CD4-positive, alpha-beta T cell treated with Interleukin-4 for 4 hours (primary cell): ENCODE measurements around the gene HDAC4.

ENCODE experiments used
- DNase-seq: peaks from one replicate; pipeline ENCODE4 v3.0.0-alpha.2; 2020

Gene HDAC4

GRCh38 chr2:239305771-239306170 lies 95.0 kb downstream of the HDAC4 start:
- DNase-seq: no peak

- DNase-seq: no peak
These were observed 95.6 kb downstream of the HDAC4 start for GRCh38 chr2:239305222-239305575.

- no peak for DNase-seq
These were observed 96.1 kb downstream of the HDAC4 start for GRCh38 chr2:239304533-239305221.

- DNase-seq: no peak
These were observed 96.9 kb downstream of the HDAC4 start for GRCh38 chr2:239303711-239304532.

- no peak for DNase-seq
These were observed 97.8 kb downstream of the HDAC4 start for GRCh38 chr2:239302808-239303557.

GRCh38 chr2:239302083-239302807 lies 98.6 kb downstream of the HDAC4 start:
- DNase-seq: no peak

- DNase-seq: no peak
These were observed 99.7 kb downstream of the HDAC4 start for GRCh38 chr2:239300871-239301735.

- no peak for DNase-seq
These were observed 100.6 kb downstream of the HDAC4 start for GRCh38 chr2:239300242-239300641.

GRCh38 chr2:239299218-239299939 lies 101.4 kb downstream of the HDAC4 start:
- DNase-seq: no peak

- DNase-seq: peak; percentile 87
These were observed 102.6 kb downstream of the HDAC4 start for GRCh38 chr2:239298116-239298804.

GRCh38 chr2:239297142-239298004 lies 103.4 kb downstream of the HDAC4 start:
- no peak for DNase-seq

GRCh38 chr2:239296020-239296932 lies 104.5 kb downstream of the HDAC4 start:
- no peak for DNase-seq

- DNase-seq: peak; percentile 25
These were observed 105.3 kb downstream of the HDAC4 start for GRCh38 chr2:239295377-239296019.

GRCh38 chr2:239294571-239295054 lies 106.2 kb downstream of the HDAC4 start:
- DNase-seq: no peak

GRCh38 chr2:239293775-239294430 lies 106.9 kb downstream of the HDAC4 start:
- peak; percentile 50 for DNase-seq

- no peak for DNase-seq
These were observed 107.7 kb downstream of the HDAC4 start for GRCh38 chr2:239292959-239293774.
